Measurements from ENCODE around the gene EDIL3. TPM values are rescaled to one million over a fixed set of nuclear protein-coding genes. Genes with fewer than 3 reads are reported as not detected.
A peak's percentile ranks its signal among the peaks of the same experiment; 100 is the strongest.

Gene EDIL3
- total RNA-seq, 1 donor from 2014 or later: 15.2 TPM

DNA sequence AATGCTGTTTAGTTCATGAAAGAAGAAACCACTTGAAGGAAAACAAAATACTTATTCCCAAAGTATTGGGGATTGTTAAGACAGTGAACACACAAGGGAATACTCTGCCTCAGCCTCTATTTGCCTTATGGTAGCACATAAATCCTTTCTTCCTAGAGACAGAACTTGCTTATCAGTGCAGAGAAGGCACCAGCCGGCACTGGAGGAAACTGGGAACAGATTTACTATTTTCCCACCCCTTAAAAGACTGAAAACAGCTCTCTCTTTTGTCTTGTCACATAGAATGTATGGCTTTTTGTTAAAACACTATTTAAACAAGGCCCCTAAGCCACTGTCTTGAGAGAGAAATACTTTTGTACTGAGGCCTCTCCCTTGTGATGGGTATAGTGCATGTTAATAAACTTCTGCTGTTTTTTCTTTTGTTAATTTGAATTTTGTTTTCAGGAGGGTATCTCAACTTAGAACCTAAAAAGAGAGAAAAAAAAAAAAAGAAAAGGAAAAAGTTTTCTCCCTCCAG, 40.7 kb upstream of the EDIL3 start:
- no peaks in the 10 kb centered on the region for H3K36me3 ChIP-seq
- H3K4me3 ChIP-seq: no peak overlapping the region
- TF ChIP-seq, protein P1, sequence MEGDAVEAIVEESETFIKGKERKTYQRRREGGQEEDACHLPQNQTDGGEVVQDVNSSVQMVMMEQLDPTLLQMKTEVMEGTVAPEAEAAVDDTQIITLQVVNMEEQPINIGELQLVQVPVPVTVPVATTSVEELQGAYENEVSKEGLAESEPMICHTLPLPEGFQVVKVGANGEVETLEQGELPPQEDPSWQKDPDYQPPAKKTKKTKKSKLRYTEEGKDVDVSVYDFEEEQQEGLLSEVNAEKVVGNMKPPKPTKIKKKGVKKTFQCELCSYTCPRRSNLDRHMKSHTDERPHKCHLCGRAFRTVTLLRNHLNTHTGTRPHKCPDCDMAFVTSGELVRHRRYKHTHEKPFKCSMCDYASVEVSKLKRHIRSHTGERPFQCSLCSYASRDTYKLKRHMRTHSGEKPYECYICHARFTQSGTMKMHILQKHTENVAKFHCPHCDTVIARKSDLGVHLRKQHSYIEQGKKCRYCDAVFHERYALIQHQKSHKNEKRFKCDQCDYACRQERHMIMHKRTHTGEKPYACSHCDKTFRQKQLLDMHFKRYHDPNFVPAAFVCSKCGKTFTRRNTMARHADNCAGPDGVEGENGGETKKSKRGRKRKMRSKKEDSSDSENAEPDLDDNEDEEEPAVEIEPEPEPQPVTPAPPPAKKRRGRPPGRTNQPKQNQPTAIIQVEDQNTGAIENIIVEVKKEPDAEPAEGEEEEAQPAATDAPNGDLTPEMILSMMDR (IDR thresholded peaks at IDR 0.05): no peak
- TF ChIP-seq POLR2AphosphoS5 (IDR thresholded peaks at IDR 0.05; ENCODE audit: insufficient read depth in 1 of 2, low read depth in 1 of 2) (no peak), POLR2A (IDR thresholded peaks at IDR 0.05) (no peak)
- H3K4me1 ChIP-seq: no peaks in the 10 kb centered on the region
- intact Hi-C loops (cut with DNase I): no loop called here
- no peak for DNase-seq (ENCODE audit: extremely low spot score in 2 of 2)
- no peak overlapping the region for H3K27ac ChIP-seq
- H3K9me3 ChIP-seq: no peaks in the 10 kb centered on the region
- no peaks in the 10 kb centered on the region for H3K27me3 ChIP-seq

DNA sequence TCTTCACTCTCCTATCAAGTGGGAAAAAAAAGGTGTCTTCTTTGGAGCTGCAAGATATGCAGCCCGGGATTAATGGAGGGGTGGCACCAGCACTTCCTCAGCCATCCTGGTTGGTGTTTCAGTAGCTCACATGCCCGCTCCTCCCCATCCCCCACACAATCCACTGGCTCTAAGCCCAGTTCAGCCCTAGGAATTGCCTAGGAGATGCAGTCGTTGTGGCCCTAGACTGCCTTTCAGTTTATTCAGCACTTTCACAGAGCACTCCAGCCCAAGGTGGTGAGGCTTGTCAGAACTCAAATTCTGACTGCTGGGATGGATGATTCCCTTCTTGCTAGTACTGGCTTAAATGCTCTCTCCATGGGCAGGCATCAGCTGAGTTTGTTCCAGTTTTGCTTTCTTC, 35.1 kb upstream of the EDIL3 start:
- H3K27me3 ChIP-seq: no peaks in the 10 kb centered on the region
- TF ChIP-seq, protein P1 (IDR thresholded peaks at IDR 0.05): no peak
- TF ChIP-seq POLR2AphosphoS5 (IDR thresholded peaks at IDR 0.05; ENCODE audit: insufficient read depth in 1 of 2, low read depth in 1 of 2): no peak
- TF ChIP-seq POLR2A (IDR thresholded peaks at IDR 0.05): no peak
- H3K4me1 ChIP-seq: no peaks in the 10 kb centered on the region
- H3K9me3 ChIP-seq: no peaks in the 10 kb centered on the region
- H3K27ac ChIP-seq: no peak overlapping the region
- H3K36me3 ChIP-seq: no peaks in the 10 kb centered on the region
- intact Hi-C loops (cut with DNase I): no loop called here
- DNase-seq (ENCODE audit: extremely low spot score in 2 of 2): no peak
- no peak overlapping the region for H3K4me3 ChIP-seq

DNA sequence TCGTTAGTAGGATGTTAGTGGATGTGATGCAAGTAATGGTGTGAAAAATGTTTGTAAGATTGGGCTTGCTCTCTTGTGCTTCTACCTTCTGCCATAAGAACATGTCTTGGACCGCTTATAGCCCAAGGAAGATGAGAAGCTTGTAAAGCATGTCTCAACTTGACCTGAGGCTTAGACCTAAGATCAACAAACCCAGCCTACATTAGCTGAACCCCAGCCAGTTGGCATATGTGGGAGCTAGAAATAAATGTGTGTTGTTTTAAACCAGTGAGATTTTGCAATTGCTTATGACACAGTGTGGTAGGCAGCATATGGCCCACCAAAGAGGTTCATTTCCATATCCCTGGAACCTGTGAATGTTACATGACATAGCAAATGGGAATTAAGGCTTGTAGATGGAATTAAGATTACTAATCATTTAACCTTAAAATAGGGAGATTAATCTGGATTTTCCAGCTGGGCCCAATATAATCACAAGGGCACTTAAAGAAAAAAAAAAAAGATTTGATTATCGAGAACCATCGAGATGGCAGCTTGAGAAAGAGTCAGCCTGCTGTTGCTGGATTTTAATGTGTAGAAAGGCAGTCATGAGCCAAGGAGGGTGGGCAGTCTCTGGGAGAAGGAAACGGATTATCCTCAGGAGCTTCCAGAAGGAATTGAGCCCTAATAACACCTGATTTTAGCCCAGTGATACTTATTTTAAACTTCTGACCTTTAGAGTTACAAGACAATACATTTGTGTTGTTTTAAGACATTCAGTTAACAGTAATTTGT, 27.3 kb upstream of the EDIL3 start:
- intact Hi-C loops (cut with DNase I): no loop called here
- H3K27me3 ChIP-seq: no peaks in the 10 kb centered on the region
- H3K4me1 ChIP-seq: no peaks in the 10 kb centered on the region
- H3K36me3 ChIP-seq: no peaks in the 10 kb centered on the region
- H3K4me3 ChIP-seq: no peak overlapping the region
- no peak for DNase-seq (ENCODE audit: extremely low spot score in 2 of 2)
- no peaks in the 10 kb centered on the region for H3K9me3 ChIP-seq
- TF ChIP-seq, protein P1 (IDR thresholded peaks at IDR 0.05): no peak
- TF ChIP-seq POLR2AphosphoS5 (IDR thresholded peaks at IDR 0.05; ENCODE audit: insufficient read depth in 1 of 2, low read depth in 1 of 2): peak in 1 of 2 donors; percentile 36
- no peak for TF ChIP-seq POLR2A (IDR thresholded peaks at IDR 0.05)
- H3K27ac ChIP-seq: no peak overlapping the region

DNA sequence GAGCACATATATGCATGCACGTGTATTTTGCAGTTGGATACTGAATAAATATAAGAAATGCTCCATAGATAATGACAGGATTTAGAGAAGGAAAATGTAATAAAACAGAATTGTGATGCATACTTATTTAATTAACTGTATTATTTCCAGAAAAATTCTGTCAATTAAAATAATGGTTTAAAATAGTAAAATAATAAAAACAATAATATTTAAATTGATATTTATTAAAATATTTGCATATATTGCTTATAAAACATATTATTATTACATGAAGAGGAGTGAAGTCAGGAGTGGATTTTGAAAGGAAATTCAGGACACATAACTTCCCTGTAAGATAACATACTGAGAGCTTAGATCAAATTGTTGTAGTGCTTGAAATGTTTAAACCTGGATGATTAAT, 21.4 kb upstream of the EDIL3 start:
- H3K36me3 ChIP-seq: no peaks in the 10 kb centered on the region
- H3K27ac ChIP-seq: no peak overlapping the region
- no peaks in the 10 kb centered on the region for H3K27me3 ChIP-seq
- H3K4me1 ChIP-seq: no peaks in the 10 kb centered on the region
- no peak for DNase-seq (ENCODE audit: extremely low spot score in 2 of 2)
- TF ChIP-seq POLR2AphosphoS5 (IDR thresholded peaks at IDR 0.05; ENCODE audit: insufficient read depth in 1 of 2, low read depth in 1 of 2): no peak
- no peak for TF ChIP-seq POLR2A (IDR thresholded peaks at IDR 0.05)
- TF ChIP-seq, protein P1 (IDR thresholded peaks at IDR 0.05): no peak
- no peak overlapping the region for H3K4me3 ChIP-seq
- no peaks in the 10 kb centered on the region for H3K9me3 ChIP-seq
- intact Hi-C loops (cut with DNase I): no loop called here

DNA sequence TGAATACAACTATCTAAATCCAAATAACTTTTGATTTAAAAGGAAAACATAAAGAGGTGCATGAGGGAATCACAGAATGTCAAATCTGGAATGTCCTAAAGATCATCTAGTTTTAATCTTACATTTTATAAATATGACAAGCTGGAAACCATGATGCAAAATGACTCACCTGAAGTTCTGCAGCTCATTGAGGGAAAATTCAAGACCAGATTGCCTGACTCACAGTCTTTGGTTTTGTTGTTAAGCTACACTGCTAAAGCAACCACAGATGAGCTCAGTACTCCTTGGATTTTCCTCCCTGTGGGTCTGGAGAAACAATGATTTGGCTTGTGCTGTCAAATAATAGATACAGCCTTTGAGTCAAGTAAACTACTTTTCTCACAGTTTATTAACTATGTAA, 19.1 kb upstream of the EDIL3 start:
- Histone ChIP-seq H3K4me3 (no peak overlapping the region), H3K27ac (no peak overlapping the region), H3K4me1 (no peaks in the 10 kb centered on the region), H3K27me3 (no peaks in the 10 kb centered on the region), H3K9me3 (no peaks in the 10 kb centered on the region), H3K36me3 (no peaks in the 10 kb centered on the region)
- intact Hi-C loops (cut with DNase I): no loop called here
- TF ChIP-seq POLR2A (IDR thresholded peaks at IDR 0.05) (no peak), POLR2AphosphoS5 (IDR thresholded peaks at IDR 0.05; ENCODE audit: insufficient read depth in 1 of 2, low read depth in 1 of 2) (no peak)
- TF ChIP-seq, protein P1 (IDR thresholded peaks at IDR 0.05): no peak
- DNase-seq (ENCODE audit: extremely low spot score in 2 of 2): no peak
